ACC112 (cell line): Measurements from ENCODE around the gene COL26A1.

Source experiments
- H2AFZ ChIP-seq: fragments of 200-600 bp; sonication (generic); one replicate; pipeline ENCODE4 v1.6.0; 2017; ENCODE audit warnings: antibody characterized with exemption, low read length; ENCODE audit not compliant: unreplicated experiment
- H3K27ac ChIP-seq: fragments of 200-600 bp; sonication (generic); 2 replicates; pipeline ENCODE4 v1.5.1; 2014; ENCODE audit warnings: low read depth, mild to moderate bottlenecking, antibody characterized with exemption, low read length, moderate library complexity
- H3K27me3 ChIP-seq: fragments of 200-600 bp; sonication (generic); 2 replicates; pipeline ENCODE4 v1.6.1; 2014; ENCODE audit warnings: mild to moderate bottlenecking, antibody characterized with exemption, low read length, moderate library complexity, mixed read lengths; ENCODE audit not compliant: insufficient read depth
- H3K36me3 ChIP-seq: fragments of 200-600 bp; sonication (generic); 2 replicates; pipeline ENCODE4 v1.6.1; 2016; ENCODE audit warnings: mild to moderate bottlenecking, antibody characterized with exemption, low read length, moderate library complexity, mixed read lengths; ENCODE audit not compliant: insufficient read depth
- H3K4me1 ChIP-seq: fragments of 200-600 bp; sonication (generic); one replicate; pipeline ENCODE4 v1.6.1; 2016; ENCODE audit warnings: low read length, mixed read lengths; ENCODE audit not compliant: insufficient read depth, unreplicated experiment, control insufficient read depth
- H3K4me3 ChIP-seq: fragments of 200-600 bp; sonication (generic); 2 replicates; pipeline ENCODE4 v1.5.1; 2014; ENCODE audit warnings: mild to moderate bottlenecking, low read depth, low read length
- H3K79me2 ChIP-seq: fragments of 200-600 bp; sonication (generic); one replicate; pipeline ENCODE4 v1.6.0; 2016; ENCODE audit warnings: low read length; ENCODE audit not compliant: control insufficient read depth, unreplicated experiment, insufficient read depth

Gene COL26A1

GRCh38 chr7:101534873-101535272 lies 172.2 kb downstream of the COL26A1 start:
- H3K79me2 ChIP-seq, result no peaks in the 10 kb centered on the region
- H3K4me3 ChIP-seq, result no peak overlapping the region
- H2AFZ ChIP-seq, result no peak overlapping the region
- H3K36me3 ChIP-seq, result no peaks in the 10 kb centered on the region
- peaks cover 14% of the 10 kb centered on the region for H3K27me3 ChIP-seq
- H3K4me1 ChIP-seq, result peaks cover 7% of the 10 kb centered on the region
- no peak overlapping the region for H3K27ac ChIP-seq

- no peaks in the 10 kb centered on the region for H3K36me3 ChIP-seq
- H2AFZ ChIP-seq, result no peak overlapping the region
- no peak overlapping the region for H3K27ac ChIP-seq
- no peaks in the 10 kb centered on the region for H3K79me2 ChIP-seq
- peaks cover 13% of the 10 kb centered on the region for H3K27me3 ChIP-seq
- no peak overlapping the region for H3K4me3 ChIP-seq
- peaks cover 7% of the 10 kb centered on the region for H3K4me1 ChIP-seq
These were observed 172.7 kb downstream of the COL26A1 start for GRCh38 chr7:101535351-101535751.

- no peak overlapping the region for H3K4me3 ChIP-seq
- no peaks in the 10 kb centered on the region for H3K36me3 ChIP-seq
- no peak overlapping the region for H2AFZ ChIP-seq
- H3K27me3 ChIP-seq, result peaks cover 13% of the 10 kb centered on the region
- H3K79me2 ChIP-seq, result no peaks in the 10 kb centered on the region
- H3K4me1 ChIP-seq, result peaks cover 7% of the 10 kb centered on the region
- H3K27ac ChIP-seq, result no peak overlapping the region
These were observed 173.6 kb downstream of the COL26A1 start for GRCh38 chr7:101536232-101536631.

DNA sequence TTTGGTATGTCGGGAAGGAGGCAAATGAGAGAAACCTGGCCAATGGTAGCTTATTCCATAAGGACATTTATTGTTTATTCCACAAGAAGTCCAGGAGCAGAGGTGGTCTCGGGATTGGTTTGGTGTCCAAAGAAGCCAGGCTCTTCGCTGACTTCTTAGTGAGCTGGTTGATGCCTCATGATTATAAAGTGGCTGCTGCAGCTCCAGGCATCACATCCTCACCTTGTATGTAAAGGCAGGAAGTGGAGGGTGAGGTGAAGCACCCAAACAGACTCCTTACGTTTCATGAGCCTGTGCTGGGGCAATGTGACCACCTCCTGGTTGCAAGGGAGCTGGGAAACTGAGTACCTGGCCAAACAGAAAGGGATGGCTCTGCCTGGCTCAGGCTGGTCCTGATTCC lies 174.0 kb downstream of the COL26A1 start:
- no peak overlapping the region for H3K27ac ChIP-seq
- H3K4me1 ChIP-seq, result peaks cover 7% of the 10 kb centered on the region
- no peaks in the 10 kb centered on the region for H3K79me2 ChIP-seq
- H3K27me3 ChIP-seq, result peaks cover 11% of the 10 kb centered on the region
- H3K36me3 ChIP-seq, result no peaks in the 10 kb centered on the region
- H3K4me3 ChIP-seq, result no peak overlapping the region
- no peak overlapping the region for H2AFZ ChIP-seq

GRCh38 chr7:101537205-101537604 lies 174.5 kb downstream of the COL26A1 start:
- no peak overlapping the region for H2AFZ ChIP-seq
- H3K27ac ChIP-seq, result no peak overlapping the region
- H3K4me3 ChIP-seq, result no peak overlapping the region
- no peaks in the 10 kb centered on the region for H3K79me2 ChIP-seq
- H3K27me3 ChIP-seq, result peaks cover 10% of the 10 kb centered on the region
- peaks cover 7% of the 10 kb centered on the region for H3K4me1 ChIP-seq
- no peaks in the 10 kb centered on the region for H3K36me3 ChIP-seq

DNA sequence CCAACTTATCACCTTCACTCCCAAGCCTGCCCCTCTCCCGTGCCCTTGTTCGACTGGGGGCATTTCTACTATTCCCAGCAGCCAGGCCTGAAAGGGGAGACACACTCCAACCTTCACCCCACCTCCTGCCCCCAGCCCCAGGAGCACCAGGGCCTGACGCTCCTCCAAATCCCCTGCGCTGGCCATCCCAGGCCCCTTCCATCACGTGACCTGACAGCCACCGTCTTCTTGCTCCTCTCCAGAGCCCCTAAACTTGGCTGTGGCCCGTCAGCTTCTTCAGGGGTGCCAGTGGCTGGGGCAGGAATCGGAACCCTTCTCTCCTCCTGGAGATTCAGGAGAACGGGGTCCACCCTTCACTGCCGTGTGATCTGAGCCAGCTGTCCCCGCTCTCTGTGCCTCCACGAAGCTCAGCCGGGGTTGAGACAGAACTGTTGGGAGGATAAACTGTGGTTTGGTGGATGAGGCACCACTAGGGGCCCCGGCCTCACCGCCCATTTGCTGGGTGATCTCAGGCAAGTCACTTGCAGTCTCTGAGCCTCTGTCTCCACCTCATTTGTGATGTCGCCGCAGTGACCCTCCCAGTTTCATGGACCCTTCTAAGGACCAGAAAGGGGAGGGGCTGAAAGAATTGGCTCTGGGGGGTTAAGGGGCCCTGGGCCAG lies 175.4 kb downstream of the COL26A1 start:
- no peak overlapping the region for H3K27ac ChIP-seq
- no peak overlapping the region for H2AFZ ChIP-seq
- no peaks in the 10 kb centered on the region for H3K36me3 ChIP-seq
- H3K27me3 ChIP-seq, result peaks cover 1% of the 10 kb centered on the region; the same call in 1 of the 2 replicates
- peaks cover 7% of the 10 kb centered on the region for H3K4me1 ChIP-seq
- H3K79me2 ChIP-seq, result no peaks in the 10 kb centered on the region
- no peak overlapping the region for H3K4me3 ChIP-seq

GRCh38 chr7:101538596-101539459 lies 176.2 kb downstream of the COL26A1 start:
- Histone ChIP-seq H3K4me1 (peaks cover 7% of the 10 kb centered on the region), H2AFZ (no peak overlapping the region), H3K27me3 (no peaks in the 10 kb centered on the region), H3K4me3 (no peak overlapping the region), H3K27ac (no peak overlapping the region), H3K79me2 (no peaks in the 10 kb centered on the region), H3K36me3 (no peaks in the 10 kb centered on the region)

DNA sequence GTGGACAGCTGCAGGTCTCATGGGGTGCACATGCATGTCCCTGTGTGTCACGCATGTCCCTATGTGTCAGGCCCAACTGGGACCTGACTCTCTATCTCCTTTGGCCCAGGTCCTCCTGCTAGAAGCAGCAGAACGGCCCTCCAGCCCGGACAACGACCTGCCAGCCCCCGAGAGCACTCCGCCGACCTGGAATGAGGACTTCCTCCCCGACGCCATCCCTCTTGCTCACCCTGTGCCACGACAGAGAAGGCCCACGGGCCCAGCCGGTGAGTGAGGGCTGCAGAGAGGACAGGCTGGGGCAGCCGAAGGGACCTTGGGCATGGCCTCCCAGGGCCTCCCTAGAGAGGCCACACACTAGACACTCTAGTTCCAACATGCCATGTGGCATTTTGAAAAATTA lies 177.1 kb downstream of the COL26A1 start:
- Histone ChIP-seq H3K4me3 (no peak overlapping the region), H3K27me3 (no peaks in the 10 kb centered on the region), H3K36me3 (no peaks in the 10 kb centered on the region), H3K4me1 (peaks cover 7% of the 10 kb centered on the region), H3K27ac (no peak overlapping the region), H2AFZ (no peak overlapping the region), H3K79me2 (no peaks in the 10 kb centered on the region)

- Histone ChIP-seq H2AFZ (no peak overlapping the region), H3K27ac (no peak overlapping the region), H3K4me3 (no peak overlapping the region), H3K36me3 (no peaks in the 10 kb centered on the region), H3K79me2 (no peaks in the 10 kb centered on the region), H3K27me3 (no peaks in the 10 kb centered on the region), H3K4me1 (no peaks in the 10 kb centered on the region)
These were observed 180.0 kb downstream of the COL26A1 start for GRCh38 chr7:101542527-101543241.

DNA sequence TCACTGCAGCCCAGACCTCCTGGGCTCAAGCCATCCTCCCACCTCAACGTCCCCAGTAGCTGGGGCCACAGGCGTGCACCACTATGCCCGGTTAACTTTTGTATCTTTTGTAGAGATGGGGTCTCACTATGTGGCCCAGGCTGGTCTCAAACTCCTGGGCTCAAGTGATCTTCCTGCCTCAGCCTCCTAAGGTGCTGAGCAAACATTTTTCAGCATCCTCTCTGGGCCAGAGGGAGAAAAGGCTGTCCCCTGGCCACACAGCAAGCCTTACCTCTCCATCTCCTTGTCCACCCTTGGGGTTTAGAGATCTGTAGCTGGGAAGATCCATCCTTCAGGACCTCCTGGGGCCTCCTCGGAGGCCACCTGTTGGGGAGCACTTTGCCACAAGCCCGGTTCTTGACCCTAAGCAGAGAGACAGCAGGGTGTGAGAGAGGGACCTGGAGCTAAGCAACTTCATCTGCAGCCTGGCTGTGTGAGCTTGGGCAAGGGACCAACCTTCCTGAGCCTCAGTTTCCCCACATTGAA lies 180.6 kb downstream of the COL26A1 start:
- Histone ChIP-seq H2AFZ (no peak overlapping the region), H3K4me1 (no peaks in the 10 kb centered on the region), H3K27ac (no peak overlapping the region), H3K79me2 (no peaks in the 10 kb centered on the region), H3K27me3 (no peaks in the 10 kb centered on the region), H3K36me3 (no peaks in the 10 kb centered on the region), H3K4me3 (no peak overlapping the region)
